ENCODE measurements around the gene INPP4A.

Gene INPP4A

GRCh38 chr2:98583816-98584618 is 139.4 kb downstream of the INPP4A start:
- Histone ChIP-seq H3K36me3 (ENCODE audit: low read depth) (peaks cover 3% of the 10 kb centered on the region), H3K4me3 (ENCODE audit: severe bottlenecking) (no peak overlapping the region), H3K9me3 (ENCODE audit: severe bottlenecking) (no peaks in the 10 kb centered on the region), H3K4me1 (ENCODE audit: insufficient read depth, poor library complexity, severe bottlenecking) (no peaks in the 10 kb centered on the region), H3K27me3 (ENCODE audit: insufficient read depth, poor library complexity, severe bottlenecking) (no peaks in the 10 kb centered on the region), H3K27ac (ENCODE audit: poor library complexity, severe bottlenecking) (no peak overlapping the region)
- TF ChIP-seq CTCF (IDR thresholded peaks at IDR 0.05; ENCODE audit: poor library complexity, severe bottlenecking), result no peak
- ATAC-seq (ENCODE audit: low read depth) (no peak), DNase-seq (ENCODE audit: low spot score) (no peak)

GRCh38 chr2:98585386-98585785 is 140.7 kb downstream of the INPP4A start:
- no peaks in the 10 kb centered on the region for H3K4me1 ChIP-seq (ENCODE audit: insufficient read depth, poor library complexity, severe bottlenecking)
- no peak overlapping the region for H3K27ac ChIP-seq (ENCODE audit: poor library complexity, severe bottlenecking)
- peaks cover 3% of the 10 kb centered on the region for H3K36me3 ChIP-seq (ENCODE audit: low read depth)
- no peak overlapping the region for H3K4me3 ChIP-seq (ENCODE audit: severe bottlenecking)
- H3K9me3 ChIP-seq (ENCODE audit: severe bottlenecking), result no peaks in the 10 kb centered on the region
- DNase-seq (ENCODE audit: low spot score) (no peak), ATAC-seq (ENCODE audit: low read depth) (no peak)
- no peaks in the 10 kb centered on the region for H3K27me3 ChIP-seq (ENCODE audit: insufficient read depth, poor library complexity, severe bottlenecking)
- TF ChIP-seq CTCF (IDR thresholded peaks at IDR 0.05; ENCODE audit: poor library complexity, severe bottlenecking), result no peak

- no peak for ATAC-seq (ENCODE audit: low read depth)
- Histone ChIP-seq H3K4me3 (ENCODE audit: severe bottlenecking) (no peak overlapping the region), H3K36me3 (ENCODE audit: low read depth) (peaks cover 3% of the 10 kb centered on the region), H3K4me1 (ENCODE audit: insufficient read depth, poor library complexity, severe bottlenecking) (no peaks in the 10 kb centered on the region), H3K27me3 (ENCODE audit: insufficient read depth, poor library complexity, severe bottlenecking) (no peaks in the 10 kb centered on the region), H3K9me3 (ENCODE audit: severe bottlenecking) (no peaks in the 10 kb centered on the region), H3K27ac (ENCODE audit: poor library complexity, severe bottlenecking) (no peak overlapping the region)
- TF ChIP-seq CTCF (IDR thresholded peaks at IDR 0.05; ENCODE audit: poor library complexity, severe bottlenecking), result no peak
- no peak for DNase-seq (ENCODE audit: low spot score)
Observed at GRCh38 chr2:98586551-98587140, 142.0 kb downstream of the INPP4A start.

- no peak for ATAC-seq (ENCODE audit: low read depth)
- no peak for DNase-seq (ENCODE audit: low spot score)
- no peak overlapping the region for H3K4me3 ChIP-seq (ENCODE audit: severe bottlenecking)
- no peaks in the 10 kb centered on the region; the same call in 1 of the 2 replicates for H3K36me3 ChIP-seq (ENCODE audit: low read depth)
- no peak for TF ChIP-seq CTCF (IDR thresholded peaks at IDR 0.05; ENCODE audit: poor library complexity, severe bottlenecking)
- H3K27ac ChIP-seq (ENCODE audit: poor library complexity, severe bottlenecking), result no peak overlapping the region
- H3K27me3 ChIP-seq (ENCODE audit: insufficient read depth, poor library complexity, severe bottlenecking), result no peaks in the 10 kb centered on the region
- H3K4me1 ChIP-seq (ENCODE audit: insufficient read depth, poor library complexity, severe bottlenecking), result no peaks in the 10 kb centered on the region
- H3K9me3 ChIP-seq (ENCODE audit: severe bottlenecking), result no peaks in the 10 kb centered on the region
Observed at GRCh38 chr2:98588880-98589431, 144.3 kb downstream of the INPP4A start.

Data from RWPE2 (cell line).